ENCODE measurements around the gene POLH. TPM values are rescaled to one million over a fixed set of nuclear protein-coding genes. Genes with fewer than 3 reads are reported as not detected.

Gene POLH
- total RNA-seq, 2 experiments from 2014 or later: 35.3 to 37.0 TPM

- CTCF ChIA-PET: interaction anchor here (1.6 kb wide), 1 partner anchor 143 kb away, joined by 5 read pairs; the partner anchor contains the start of gene VEGFA
- POLR2A ChIA-PET: no interaction called here
Measured at GRCh38 chr6:43627008-43627825, 51.2 kb downstream of the POLH start.

- CTCF ChIA-PET: interaction anchor here (0.6 kb wide), 1 partner anchor 65 kb away, joined by 3 read pairs; no protein-coding TSS in a partner anchor
Measured at GRCh38 chr6:43628393-43629103, 52.6 kb downstream of the POLH start.

GRCh38 chr6:43629104-43629504, 53.1 kb downstream of the POLH start, which contains the start of gene GTPBP2:
GTPBP2 (minus strand) TSS chr6:43629264; CDS start chr6:43629162, 102 bp downstream.
- ChIA-PET POLR2A (interaction anchor here (0.6 to 2.2 kb wide), 6 partner anchors 8 to 618 kb away, joined by 3 to 9 read pairs (median 6); partner anchors contain the start of genes HSP90AB1, POLH, RSPH9 and VEGFA), CTCF (interaction anchor here (0.9 to 1.5 kb wide), 3 partner anchors 29 to 141 kb away, joined by 3 to 7 read pairs (median 4); partner anchors contain the start of gene VEGFA)

More at GRCh38 chr6:43628393-43629103, 52.6 kb downstream of the POLH start:
- POLR2A ChIA-PET: interaction anchor here (0.6 to 2.2 kb wide), 5 partner anchors 8 to 618 kb away, joined by 5 to 9 read pairs (median 8); partner anchors contain the start of genes HSP90AB1, POLH, RSPH9 and VEGFA

GRCh38 chr6:43629505-43630300, 53.7 kb downstream of the POLH start:
- POLR2A ChIA-PET: interaction anchor here (0.9 to 2.2 kb wide), 5 partner anchors 9 to 617 kb away, joined by 3 to 9 read pairs (median 8); partner anchors contain the start of genes HSP90AB1, POLH, RSPH9 and VEGFA
- CTCF ChIA-PET: interaction anchor here (0.9 to 1.5 kb wide), 5 partner anchors 15 to 140 kb away, joined by 3 to 7 read pairs (median 4); partner anchors contain the start of genes LRRC73, RSPH9 and VEGFA

GRCh38 chr6:43630980-43631619, 55.1 kb downstream of the POLH start:
- POLR2A ChIA-PET: no interaction called here
- CTCF ChIA-PET: interaction anchor here (0.7 kb wide), 1 partner anchor 15 kb away, joined by 3 read pairs; no protein-coding TSS in a partner anchor

GRCh38 chr6:43633002-43633401, 57.0 kb downstream of the POLH start:
- ChIA-PET CTCF (interaction anchor here (0.6 to 1.2 kb wide), 2 partner anchors 34 to 496 kb away, joined by 4 to 10 read pairs; no protein-coding TSS in a partner anchor), POLR2A (interaction anchor here (0.7 kb wide), 1 partner anchor 92 kb away, joined by 4 read pairs; no protein-coding TSS in a partner anchor)

GRCh38 chr6:43634702-43635303, 58.8 kb downstream of the POLH start:
- ChIA-PET POLR2A (no interaction called here), CTCF (no interaction called here)

GRCh38 chr6:43635387-43636307, 59.7 kb downstream of the POLH start, which contains the start of gene MAD2L1BP:
MAD2L1BP (plus strand) TSS chr6:43635840; CDS start chr6:43635876, 36 bp downstream.
- CTCF ChIA-PET: interaction anchor here (0.9 to 1.8 kb wide), 3 partner anchors 9 to 32 kb away, joined by 4 to 6 read pairs (median 6); partner anchors contain the start of gene RSPH9

GRCh38 chr6:43636308-43636659, 60.3 kb downstream of the POLH start:
- ChIA-PET POLR2A (no interaction called here), CTCF (interaction anchor here (0.9 to 1.8 kb wide), 3 partner anchors 9 to 31 kb away, joined by 4 to 6 read pairs (median 6); partner anchors contain the start of gene RSPH9)

More at GRCh38 chr6:43635387-43636307, 59.7 kb downstream of the POLH start, which contains the start of gene MAD2L1BP:
- POLR2A ChIA-PET: no interaction called here

GRCh38 chr6:43639984-43640800, 64.2 kb downstream of the POLH start:
- CTCF ChIA-PET: no interaction called here

GRCh38 chr6:43644940-43645612, 69.1 kb downstream of the POLH start, which contains the start of gene RSPH9:
RSPH9 (plus strand) TSS chr6:43645036; CDS start chr6:43645099, 63 bp downstream.
- CTCF ChIA-PET: interaction anchor here (0.6 to 2.2 kb wide), 4 partner anchors 9 to 23 kb away, joined by 3 to 7 read pairs (median 5); partner anchors contain the start of gene MAD2L1BP
- POLR2A ChIA-PET: interaction anchor here (2.6 kb wide), 1 partner anchor 16 kb away, joined by 8 read pairs; the partner anchor contains the start of gene GTPBP2

More at GRCh38 chr6:43639984-43640800, 64.2 kb downstream of the POLH start:
- POLR2A ChIA-PET: no interaction called here

- ChIA-PET POLR2A (interaction anchor here (2.6 kb wide), 1 partner anchor 16 kb away, joined by 8 read pairs; the partner anchor contains the start of gene GTPBP2), CTCF (interaction anchor here (0.6 to 2.2 kb wide), 5 partner anchors 9 to 22 kb away, joined by 3 to 7 read pairs (median 4); partner anchors contain the start of gene MAD2L1BP)
Measured at GRCh38 chr6:43645613-43645964, 69.6 kb downstream of the POLH start.

GRCh38 chr6:43647613-43648012, 71.6 kb downstream of the POLH start:
- POLR2A ChIA-PET: no interaction called here

GRCh38 chr6:43648248-43648647, 72.3 kb downstream of the POLH start:
- POLR2A ChIA-PET: no interaction called here
- CTCF ChIA-PET: interaction anchor here (1.4 kb wide), 1 partner anchor 18 kb away, joined by 4 read pairs; no protein-coding TSS in a partner anchor

More at GRCh38 chr6:43647613-43648012, 71.6 kb downstream of the POLH start:
- CTCF ChIA-PET: interaction anchor here (1.4 kb wide), 1 partner anchor 19 kb away, joined by 4 read pairs; no protein-coding TSS in a partner anchor

All from activated CD8-positive, alpha-beta memory T cell treated with anti-CD3 and anti-CD28 coated beads for 36 hours (primary cell).